HG03159 (cell line): Measurements from ENCODE around the gene AATK.
"Not testable (repeated sequence)": the region's sequence is repeated elsewhere in the genome, so short reads cannot be mapped to it uniquely, and the experiment has no call there.

Experiments
- ATAC-seq: cut with Tn5 transposase; IDR thresholded peaks from one replicate; pipeline ENCODE4 v1.9.1; 2021; ENCODE audit warnings: mild to moderate bottlenecking, moderate library complexity; ENCODE audit not compliant: unreplicated experiment

AATK gene

GRCh38 chr17:81080019-81080418 is 86.0 kb downstream of the AATK start:
- ATAC-seq = no peak

- not testable (repeated sequence) for ATAC-seq
These were observed 87.8 kb downstream of the AATK start for GRCh38 chr17:81078026-81078913.

DNA sequence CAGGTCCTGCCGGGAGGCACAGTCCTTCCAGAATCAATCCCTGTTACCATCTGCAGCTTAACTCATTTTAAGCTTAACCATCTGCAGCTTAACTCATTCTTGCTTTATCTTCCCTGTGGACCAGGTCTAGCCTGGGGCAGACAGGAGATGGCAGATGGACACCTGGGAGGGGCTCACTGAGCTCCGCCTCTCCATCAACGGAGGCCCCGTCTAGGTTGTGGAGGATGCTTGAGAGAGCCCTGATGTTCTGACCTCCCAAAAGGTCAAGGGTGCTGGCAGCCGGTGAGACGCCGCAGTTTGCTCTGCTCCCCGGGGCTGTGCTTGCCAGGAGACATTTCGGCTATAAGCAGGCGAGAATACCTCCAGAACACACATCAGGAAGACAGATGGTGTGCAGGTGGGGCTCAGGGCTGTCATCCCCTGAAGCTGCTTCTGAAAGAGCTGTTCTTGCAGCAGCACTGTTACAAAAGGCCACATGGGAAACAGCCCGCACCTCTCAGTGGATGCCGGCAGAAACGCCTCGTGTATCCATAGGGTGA is 89.8 kb downstream of the AATK start:
- ATAC-seq = no peak

- no peak for ATAC-seq
These were observed 90.7 kb downstream of the AATK start for GRCh38 chr17:81075307-81075706.

- no peak for ATAC-seq
These were observed 91.1 kb downstream of the AATK start for GRCh38 chr17:81074875-81075274.

DNA sequence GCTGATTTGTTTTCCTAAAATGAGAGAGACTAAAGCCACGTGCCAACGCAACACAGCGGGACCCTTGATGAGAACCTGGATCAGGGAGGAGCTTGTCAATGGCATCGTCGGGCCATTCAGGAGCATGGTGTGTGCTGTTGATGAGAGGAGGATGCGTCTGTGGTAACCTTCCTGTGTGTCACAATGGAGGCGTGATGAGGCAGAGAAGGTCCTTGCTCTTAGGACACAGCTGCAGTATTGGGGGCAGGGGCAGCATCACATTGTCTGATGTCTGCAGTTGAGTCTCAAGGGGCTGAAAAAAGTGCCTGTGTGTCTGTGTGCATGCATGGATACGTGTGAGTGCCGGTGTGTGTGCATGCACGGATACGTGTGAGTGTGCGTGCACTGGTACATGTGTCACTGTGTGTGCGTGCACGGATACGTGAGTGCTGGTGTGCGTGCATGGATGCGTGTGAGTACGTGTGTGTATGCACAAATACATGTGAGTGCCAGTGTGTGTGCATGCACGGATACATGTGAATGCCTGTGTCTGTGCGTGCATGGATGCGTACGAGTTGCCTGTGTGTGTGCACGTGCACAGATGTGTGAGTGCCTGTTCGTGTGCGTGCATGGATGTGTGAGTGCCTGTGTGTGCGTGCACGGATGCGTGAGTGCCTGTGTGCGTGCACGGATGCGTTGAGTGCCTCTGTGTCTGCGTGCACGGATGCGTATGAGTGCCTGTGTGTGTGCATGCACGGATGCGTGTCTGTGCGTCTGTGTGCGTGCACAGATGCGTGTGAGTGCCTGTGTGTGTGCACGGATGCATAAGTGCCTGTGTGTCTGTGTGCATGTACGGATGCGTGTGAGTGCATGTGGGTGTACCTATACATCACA is 91.8 kb downstream of the AATK start:
- no peak for ATAC-seq

DNA sequence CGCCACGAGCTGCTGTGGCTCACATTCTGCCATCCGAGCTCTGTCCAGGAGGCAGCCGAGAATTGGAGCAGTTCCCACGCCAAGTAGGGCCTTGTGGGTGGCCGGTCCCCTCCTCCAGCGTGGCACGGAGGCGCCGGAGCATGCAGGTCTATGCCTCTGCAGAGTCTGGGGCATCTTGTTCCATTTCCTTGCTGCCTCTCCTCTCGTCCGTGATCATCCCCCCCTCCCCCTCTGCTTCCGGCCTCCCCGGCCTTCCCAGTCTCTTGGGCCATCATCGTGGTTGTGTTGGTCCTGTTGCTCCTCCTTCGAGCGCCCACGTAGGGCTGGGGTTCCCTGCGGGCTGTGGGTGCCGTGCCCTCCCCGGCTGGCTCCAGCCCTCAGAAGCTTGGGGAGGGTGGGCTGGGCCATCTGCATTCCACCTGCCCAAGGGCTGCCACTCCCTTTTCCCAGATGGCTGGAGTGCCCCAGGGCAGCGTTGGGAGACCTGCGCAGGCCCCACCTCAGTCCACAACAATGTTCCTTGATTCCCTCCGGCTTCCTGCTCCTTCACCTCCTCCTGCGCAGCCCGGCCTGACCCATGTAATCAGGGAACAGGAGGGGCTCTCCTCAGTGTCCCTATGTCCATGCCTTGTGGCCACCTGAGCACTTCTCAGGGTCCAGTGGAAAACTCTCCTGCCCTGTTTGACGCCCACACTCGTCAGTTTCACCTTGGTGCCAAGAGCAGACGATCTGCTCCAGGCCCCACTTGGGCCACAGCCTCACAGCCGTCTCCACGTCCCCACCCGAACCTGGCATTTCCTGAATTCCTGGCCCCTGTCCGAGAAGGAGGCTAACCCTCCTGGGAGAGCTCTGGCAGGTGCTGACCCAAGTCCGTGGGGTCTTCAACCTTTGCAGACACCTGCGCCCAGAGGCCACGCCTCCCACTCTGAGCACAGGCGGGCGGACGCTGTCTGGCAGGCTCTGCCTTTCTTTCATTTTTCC is 94.0 kb downstream of the AATK start:
- ATAC-seq = no peak

DNA sequence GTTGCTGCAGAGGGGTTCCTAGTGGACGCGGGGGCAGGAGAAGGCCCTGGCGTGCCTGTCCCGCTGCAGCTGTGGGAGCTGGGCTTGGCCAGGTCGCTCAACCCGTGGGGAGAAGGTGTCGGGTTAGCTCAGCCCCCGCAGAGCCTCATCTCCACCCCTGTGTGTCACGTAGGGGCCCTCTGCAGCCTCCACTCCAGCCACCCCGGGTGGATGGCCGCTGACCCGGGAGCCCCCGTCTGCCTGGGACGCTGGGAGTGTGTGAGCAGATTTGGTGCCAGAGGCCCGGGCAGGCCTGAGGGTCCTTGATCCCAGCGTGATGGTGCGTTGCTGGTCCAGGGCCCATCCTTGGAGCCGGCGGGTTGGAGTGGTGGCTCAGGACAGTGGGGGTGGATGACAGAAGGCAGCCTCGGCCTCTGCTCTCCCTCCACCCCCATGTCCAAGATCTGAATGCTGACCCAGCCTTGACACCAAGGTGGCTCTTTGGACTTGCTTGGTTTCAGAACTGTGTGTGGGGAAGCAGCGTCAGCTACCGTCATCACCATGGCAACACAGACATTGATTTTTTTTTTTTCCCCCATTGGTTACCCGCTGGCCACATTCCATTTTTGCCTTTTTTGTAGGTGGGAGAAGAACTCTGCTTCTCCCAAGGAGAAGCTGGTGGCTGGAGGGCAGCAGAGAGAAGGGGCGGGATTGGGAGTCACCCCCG is 95.3 kb downstream of the AATK start:
- ATAC-seq = no peak

GRCh38 chr17:81069135-81069645 is 96.8 kb downstream of the AATK start:
- no peak for ATAC-seq

GRCh38 chr17:81068411-81069134 is 97.4 kb downstream of the AATK start:
- ATAC-seq = no peak

DNA sequence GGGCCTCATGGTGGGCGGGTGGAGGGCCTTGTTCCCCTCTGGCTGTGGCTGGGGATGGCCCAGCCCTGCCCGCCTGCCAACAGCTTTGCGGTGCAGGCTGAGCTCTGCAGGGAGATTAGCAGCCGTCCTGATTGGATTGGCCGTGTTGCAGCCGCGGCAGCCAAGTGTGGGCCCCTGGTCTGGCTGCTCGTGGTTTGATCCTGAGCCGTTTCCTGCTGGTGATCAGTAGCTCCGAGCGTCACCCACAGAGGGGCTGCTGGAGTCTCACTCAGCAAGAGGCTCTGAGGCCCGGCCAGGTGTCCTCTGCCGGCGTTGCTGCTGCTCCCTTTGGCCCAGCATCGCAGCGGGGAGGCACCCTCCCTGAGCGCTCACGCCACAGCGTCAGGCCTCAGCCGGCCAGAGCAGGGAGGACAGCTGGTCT is 98.6 kb downstream of the AATK start:
- ATAC-seq = no peak
